GM23338 (cell line): ENCODE measurements around the gene MBLAC1. TPM values are rescaled to one million over a fixed set of nuclear protein-coding genes. Genes with fewer than 3 reads are reported as not detected.

Experiments
- ATAC-seq: fragments of 200-7000 bp; cut with Tn5 transposase; 3 replicates; pipeline ENCODE4 v1.9.1; 2020
- DNase-seq: peaks from one replicate; pipeline ENCODE4 v3.0.0-alpha.2; 2015; ENCODE audit warnings: low spot score
- H2AFZ ChIP-seq: fragments of 200-600 bp; sonication (generic); 2 replicates; pipeline ENCODE4 v1.8.0; 2016; ENCODE audit warnings: antibody characterized with exemption, mild to moderate bottlenecking, moderate library complexity
- H3F3A ChIP-seq: fragments of 200-600 bp; sonication (generic); replicated peaks from 2 replicates; pipeline ENCODE4 v1.8.0; 2017; ENCODE audit warnings: antibody characterized with exemption, mixed run types, low read depth
- H3K27ac ChIP-seq: fragments of 200-600 bp; sonication (generic); 2 replicates; pipeline ENCODE4 v1.6.1; 2016; ENCODE audit warnings: low read depth
- H3K27me3 ChIP-seq: fragments of 200-600 bp; sonication (generic); 2 replicates; pipeline ENCODE4 v1.8.0; 2016; ENCODE audit warnings: mild to moderate bottlenecking, mixed run types, moderate library complexity; ENCODE audit not compliant: insufficient read depth
- H3K36me3 ChIP-seq: fragments of 200-600 bp; sonication (generic); 2 replicates; pipeline ENCODE4 v1.8.0; 2016; ENCODE audit warnings: mild to moderate bottlenecking; ENCODE audit not compliant: insufficient read depth
- H3K4me1 ChIP-seq: fragments of 200-600 bp; sonication (generic); 2 replicates; pipeline ENCODE4 v1.8.0; 2016; ENCODE audit warnings: mild to moderate bottlenecking, moderate library complexity; ENCODE audit not compliant: insufficient read depth
- H3K4me2 ChIP-seq: fragments of 200-600 bp; sonication (generic); 2 replicates; pipeline ENCODE4 v1.7.1; 2017; ENCODE audit warnings: mixed run types
- H3K4me3 ChIP-seq: fragments of 200-600 bp; sonication (generic); 2 replicates; pipeline ENCODE4 v1.6.1; 2016; ENCODE audit warnings: mixed run types
- H3K79me2 ChIP-seq: fragments of 200-600 bp; sonication (generic); replicated peaks from 2 replicates; pipeline ENCODE4 v1.8.0; 2017; ENCODE audit warnings: mild to moderate bottlenecking; ENCODE audit not compliant: insufficient read depth
- H3K9me2 ChIP-seq: fragments of 200-600 bp; sonication (generic); 2 replicates; pipeline ENCODE4 v1.8.0; 2017; ENCODE audit not compliant: insufficient read depth
- H4K20me1 ChIP-seq: fragments of 200-600 bp; sonication (generic); replicated peaks from 2 replicates; pipeline ENCODE4 v1.8.0; 2017; ENCODE audit warnings: mild to moderate bottlenecking; ENCODE audit not compliant: insufficient read depth
- H3K27ac Mint-ChIP-seq: 2 replicates; pipeline ENCODE4 v1.8.0; 2020; ENCODE audit warnings: inconsistent platforms, mild to moderate bottlenecking, moderate library complexity, mixed read lengths
- H3K27me3 Mint-ChIP-seq: 3 replicates; pipeline ENCODE4 v1.8.0; 2022; ENCODE audit warnings: low read depth, mild to moderate bottlenecking, moderate library complexity, mixed read lengths, inconsistent platforms; ENCODE audit not compliant: insufficient read depth, poor library complexity
- H3K36me3 Mint-ChIP-seq: 3 replicates; pipeline ENCODE4 v1.8.0; 2021; ENCODE audit warnings: low read depth, mild to moderate bottlenecking, inconsistent platforms, moderate library complexity, mixed read lengths
- H3K4me1 Mint-ChIP-seq: 3 replicates; pipeline ENCODE4 v1.8.0; 2020; ENCODE audit warnings: mild to moderate bottlenecking, inconsistent platforms, mixed read lengths
- H3K4me3 Mint-ChIP-seq: 3 replicates; pipeline ENCODE4 v1.8.0; 2021; ENCODE audit warnings: moderate library complexity, mild to moderate bottlenecking, inconsistent platforms, mixed read lengths
- H3K9me3 Mint-ChIP-seq: 3 replicates; pipeline ENCODE4 v1.8.0; 2020; ENCODE audit warnings: moderate library complexity, mild to moderate bottlenecking, inconsistent platforms, mixed read lengths
- CREB1 ChIP-seq: fragments of 250-450 bp; sonication (Bioruptor Pico); IDR thresholded peaks from 2 replicates; pipeline ENCODE4 v1.5.0; 2020; ENCODE audit warnings: low read depth, mild to moderate bottlenecking, moderate library complexity
- EZH2 ChIP-seq: fragments of 200-600 bp; sonication (generic); IDR thresholded peaks from one replicate; pipeline ENCODE4 v1.8.0; 2017; ENCODE audit warnings: antibody characterized with exemption, mild to moderate bottlenecking, low read depth; ENCODE audit not compliant: unreplicated experiment
- JUNB ChIP-seq: IDR thresholded peaks from one replicate; pipeline ENCODE4 v1.6.1; 2016; ENCODE audit warnings: antibody characterized with exemption; ENCODE audit not compliant: unreplicated experiment
- NANOG ChIP-seq: IDR thresholded peaks from 2 replicates; pipeline ENCODE4 v1.6.1; 2016; ENCODE audit warnings: antibody characterized with exemption, borderline replicate concordance
- POLR2AphosphoS5 ChIP-seq: IDR thresholded peaks from 2 replicates; pipeline ENCODE4 v1.6.1; 2016; ENCODE audit warnings: antibody characterized with exemption, low read depth
- ZNF331 ChIP-seq: fragments of 250-450 bp; sonication (Bioruptor Pico); IDR thresholded peaks from 2 replicates; pipeline ENCODE4 v1.5.0; 2020; ENCODE audit warnings: low read depth, mild to moderate bottlenecking, moderate library complexity
- ZNF462 ChIP-seq: fragments of 250-450 bp; sonication (Bioruptor Pico); IDR thresholded peaks from 2 replicates; pipeline ENCODE4 v1.5.0; 2020; ENCODE audit warnings: mild to moderate bottlenecking, moderate library complexity
- polyA plus RNA-seq: library from polyadenylated mRNA; unstranded; fragments of >200 nt; fragmentation: Nextera tagmentation; extraction: Ambion mirVana; gene quantifications from 2 replicates; pipeline ENCODE4 v1.2.1, GENCODE V29; 2016
- total RNA-seq: library from RNA; depleted of rRNA; stranded (reverse); fragments of >200 nt; shearing (Covaris generic); gene quantifications from 2 replicates; pipeline ENCODE4 v1.2.3, GENCODE V29; 2014

The MBLAC1 gene
- total and polyA plus RNA-seq, 2 experiments from 2014 or later, result 2.7 to 5.7 TPM

- no peaks in the 10 kb centered on the region; the same call in 2 of the 3 replicates for H3K9me3 Mint-ChIP-seq
- H3K9me2 ChIP-seq, result no peaks in the 10 kb centered on the region
- DNase-seq (no peak), ATAC-seq (no peak)
- H3K79me2 ChIP-seq, result no peaks in the 10 kb centered on the region
- H4K20me1 ChIP-seq, result no peaks in the 10 kb centered on the region
- no peaks in the 10 kb centered on the region for H3K36me3 Mint-ChIP-seq
- TF ChIP-seq ZNF331 (CRISPR knock-in tag) (no peak), ZNF462 (CRISPR knock-in tag) (no peak), JUNB (no peak), CREB1 (CRISPR knock-in tag) (no peak), EZH2 (no peak), NANOG (no peak), POLR2AphosphoS5 (no peak)
- H3K4me3 ChIP-seq, result no peak overlapping the region
- peaks cover 3% of the 10 kb centered on the region for H3K27me3 Mint-ChIP-seq
- H3K27ac Mint-ChIP-seq, result no peak overlapping the region
- no peak overlapping the region for H2AFZ ChIP-seq
- no peaks in the 10 kb centered on the region for H3K4me1 ChIP-seq
- no peak overlapping the region for H3K4me2 ChIP-seq
- H3K36me3 ChIP-seq, result no peaks in the 10 kb centered on the region
- no peaks in the 10 kb centered on the region for H3K4me1 Mint-ChIP-seq
- no peaks in the 10 kb centered on the region for H3K27me3 ChIP-seq
- H3K4me3 Mint-ChIP-seq, result no peak overlapping the region
- no peak overlapping the region for H3K27ac ChIP-seq
- no peaks in the 10 kb centered on the region for H3F3A ChIP-seq
Measured at GRCh38 chr7:100137851-100138760, 11.3 kb downstream of the MBLAC1 start.
